DND-41 (cell line): ENCODE data around the gene TBC1D1.

Experiments used
- EZH2 ChIP-seq: IDR thresholded peaks from 3 replicates; pipeline ENCODE4 v1.6.1; 2012; ENCODE audit warnings: borderline replicate concordance, low read depth, mild to moderate bottlenecking, moderate library complexity, low read length, inconsistent platforms; ENCODE audit not compliant: severe bottlenecking
- TF ChIP-seq, protein P1 (sequence below): IDR thresholded peaks from 2 replicates; pipeline ENCODE4 v1.5.1; 2012; ENCODE audit warnings: borderline replicate concordance, low read length, moderate library complexity, mild to moderate bottlenecking; ENCODE audit not compliant: poor library complexity, severe bottlenecking; ENCODE audit errors: extremely low read depth

DNA sequence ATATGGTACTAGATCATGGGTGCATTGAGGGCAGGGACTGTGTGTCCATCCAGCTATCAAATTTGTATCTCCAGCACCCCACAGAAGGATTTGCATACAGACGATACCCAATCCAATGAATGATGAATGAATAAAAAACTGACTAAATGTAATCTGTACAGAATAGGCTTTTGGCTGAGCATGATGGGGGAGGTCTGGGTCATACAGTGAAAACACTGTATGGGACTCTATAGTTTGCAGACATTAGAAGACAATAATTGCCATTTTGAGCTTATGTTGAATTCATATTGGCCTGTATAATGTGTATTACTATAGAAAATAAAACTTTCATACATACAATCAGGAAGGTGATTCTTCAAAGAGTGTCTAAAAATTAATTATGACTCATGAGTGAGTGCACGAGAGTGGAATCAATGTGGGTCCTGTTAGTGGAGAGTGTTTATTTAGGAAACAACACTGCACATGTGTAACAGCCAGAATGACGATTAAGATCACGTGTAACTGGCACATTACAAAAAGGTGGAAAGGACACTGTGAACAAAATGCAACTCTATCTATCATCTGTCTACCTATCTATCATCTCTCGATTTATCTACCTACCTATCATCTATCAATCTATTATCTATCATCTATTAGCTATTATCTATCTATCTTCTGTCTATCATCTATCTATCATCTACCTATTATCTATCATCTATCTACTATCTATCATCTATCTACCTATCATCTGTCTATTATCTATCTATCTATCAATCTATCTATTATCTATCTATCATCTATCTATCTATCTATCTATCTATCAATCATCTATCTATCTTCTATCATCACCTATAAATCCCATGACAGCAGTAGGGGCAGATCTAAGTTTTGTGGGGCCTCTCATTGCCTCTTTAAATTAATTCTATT is 270.6 kb downstream of the TBC1D1 start:
- TF ChIP-seq, protein P1, sequence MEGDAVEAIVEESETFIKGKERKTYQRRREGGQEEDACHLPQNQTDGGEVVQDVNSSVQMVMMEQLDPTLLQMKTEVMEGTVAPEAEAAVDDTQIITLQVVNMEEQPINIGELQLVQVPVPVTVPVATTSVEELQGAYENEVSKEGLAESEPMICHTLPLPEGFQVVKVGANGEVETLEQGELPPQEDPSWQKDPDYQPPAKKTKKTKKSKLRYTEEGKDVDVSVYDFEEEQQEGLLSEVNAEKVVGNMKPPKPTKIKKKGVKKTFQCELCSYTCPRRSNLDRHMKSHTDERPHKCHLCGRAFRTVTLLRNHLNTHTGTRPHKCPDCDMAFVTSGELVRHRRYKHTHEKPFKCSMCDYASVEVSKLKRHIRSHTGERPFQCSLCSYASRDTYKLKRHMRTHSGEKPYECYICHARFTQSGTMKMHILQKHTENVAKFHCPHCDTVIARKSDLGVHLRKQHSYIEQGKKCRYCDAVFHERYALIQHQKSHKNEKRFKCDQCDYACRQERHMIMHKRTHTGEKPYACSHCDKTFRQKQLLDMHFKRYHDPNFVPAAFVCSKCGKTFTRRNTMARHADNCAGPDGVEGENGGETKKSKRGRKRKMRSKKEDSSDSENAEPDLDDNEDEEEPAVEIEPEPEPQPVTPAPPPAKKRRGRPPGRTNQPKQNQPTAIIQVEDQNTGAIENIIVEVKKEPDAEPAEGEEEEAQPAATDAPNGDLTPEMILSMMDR = no peak
- TF ChIP-seq EZH2 = no peak
